ENCODE results near the gene SLC5A6.

GRCh38 chr2:27222407-27222806, 10.3 kb upstream of the SLC5A6 start:
- TF ChIP-seq CTCF (IDR thresholded peaks at IDR 0.05; ENCODE audit: low read length): no peak
- no peak for TF ChIP-seq EZH2 (IDR thresholded peaks at IDR 0.05; ENCODE audit: borderline replicate concordance, low read length)
